Testis (tissue), 3 donors: ENCODE data around the gene C2orf76. TPM values are rescaled to one million over a fixed set of nuclear protein-coding genes. Genes with fewer than 3 reads are reported as not detected.

Source experiments
- DNase-seq: peaks from one replicate; pipeline ENCODE4 v3.0.0-alpha.2; 2019
- H3K27ac ChIP-seq, 2 donors: fragments of 200-600 bp; sonication (generic); one replicate each; pipeline ENCODE4 v1.5.1; 2019
- H3K27me3 ChIP-seq: fragments of 200-600 bp; sonication (generic); one replicate; pipeline ENCODE4 v1.5.1; 2019
- H3K36me3 ChIP-seq: fragments of 200-600 bp; sonication (generic); one replicate; pipeline ENCODE4 v1.5.1; 2017; ENCODE audit warnings: low read depth; ENCODE audit errors: missing control alignments
- H3K4me1 ChIP-seq: fragments of 200-600 bp; sonication (generic); one replicate; pipeline ENCODE4 v1.5.1; 2019
- H3K4me3 ChIP-seq, 2 donors: fragments of 200-600 bp; sonication (generic); one replicate each; pipeline ENCODE4 v1.5.1; 2017 to 2019
- H3K9me3 ChIP-seq: fragments of 200-600 bp; sonication (generic); one replicate; pipeline ENCODE4 v1.5.1; 2017
- POLR2A ChIP-seq: fragments of 450-650 bp; IDR thresholded peaks from one replicate; pipeline ENCODE4 v1.6.1; 2017; ENCODE audit warnings: antibody characterized with exemption, mild to moderate bottlenecking, moderate library complexity
- WGBS, 2 donors: methylation state at CpG; one replicate each; pipeline ENCODE4 v1.1.5; 2018; 5-methylcytosine and 5-hydroxymethylcytosine counted together
- intact Hi-C: fragments of 100-400 bp; cut with DNase I; formaldehyde crosslinking; loops from one replicate; pipeline ENCODE4 v1.15.1; 2023; ENCODE audit warnings: low total_unique reads
- polyA plus RNA-seq: library from polyadenylated mRNA; stranded (reverse); fragments of 350-450 nt; fragmentation: Illumina TruSeq; extraction: RNeasy Lipid Tissue Mini Kit (QIAGEN cat#74804); gene quantifications from one replicate; pipeline ENCODE4 v1.2.3, GENCODE V29; 2014; ENCODE audit warnings: low read depth, low replicate concordance; ENCODE audit not compliant: insufficient read depth
- total RNA-seq, 2 donors: library from RNA; depleted of rRNA; stranded (reverse); fragments of >200 nt; gene quantifications; one replicate each; pipeline ENCODE4 v1.2.3, GENCODE V29; 2016
- TF ChIP-seq, protein P1 (sequence below), 3 experiments: fragments of 450-650 bp in 2 of 3; fragments of 200-600 bp in 1 of 3; sonication (generic) in 1 of 3; IDR thresholded peaks; one replicate each; pipeline ENCODE4 v1.5.1; 2016 to 2019; ENCODE audit warnings: antibody characterized with exemption in 3 of 3, mild to moderate bottlenecking in 2 of 3, moderate library complexity in 1 of 3

The C2orf76 gene
- total and polyA plus RNA-seq, 3 donors from 2014 or later: 12.8 to 27.8 (median 13.4) TPM

DNA sequence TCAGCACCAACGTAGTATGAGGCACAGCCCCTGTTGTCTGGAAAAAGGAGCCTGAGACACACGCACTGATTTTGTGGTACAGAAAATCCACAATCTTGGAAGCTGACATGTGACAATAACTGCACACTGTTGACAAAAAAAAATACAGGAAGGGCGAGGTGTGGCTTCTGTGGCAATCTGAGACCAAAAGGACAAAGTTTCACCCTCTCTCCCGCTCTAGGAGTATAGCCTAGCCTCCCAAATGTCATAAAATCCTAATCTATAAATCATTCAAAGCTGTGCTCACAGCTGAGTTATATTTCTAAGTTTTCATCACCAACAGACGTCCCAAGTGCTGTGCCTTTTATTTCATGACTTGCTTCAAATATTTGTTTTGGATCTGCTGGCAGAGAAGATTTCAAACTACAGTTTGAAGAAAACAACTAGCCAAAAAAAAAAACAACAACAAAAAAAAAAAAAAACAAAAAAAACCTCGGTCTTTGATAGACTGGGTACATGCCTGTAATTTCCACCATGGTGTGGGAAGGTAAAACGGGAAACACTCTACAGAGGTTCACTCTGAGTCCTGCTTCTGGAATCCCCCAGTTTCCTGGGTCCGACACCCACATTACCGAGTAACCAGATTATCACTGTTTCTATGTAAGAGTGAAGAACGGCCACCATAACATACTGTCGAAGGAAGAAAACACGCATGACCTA is 61.0 kb downstream of the C2orf76 start:
- Histone ChIP-seq H3K27me3 (no peaks in the 10 kb centered on the region), H3K27ac (peak overlapping the region in 1 of 2 donors; percentile 60), H3K4me3 (no peak overlapping the region), H3K4me1 (no peaks in the 10 kb centered on the region), H3K36me3 (no peaks in the 10 kb centered on the region), H3K9me3 (no peaks in the 10 kb centered on the region)
- 73 to 78% methylated on average over 12 of the region's 12 CpGs for WGBS, 2 donors
- DNase-seq: no peak
- TF ChIP-seq, protein P1, sequence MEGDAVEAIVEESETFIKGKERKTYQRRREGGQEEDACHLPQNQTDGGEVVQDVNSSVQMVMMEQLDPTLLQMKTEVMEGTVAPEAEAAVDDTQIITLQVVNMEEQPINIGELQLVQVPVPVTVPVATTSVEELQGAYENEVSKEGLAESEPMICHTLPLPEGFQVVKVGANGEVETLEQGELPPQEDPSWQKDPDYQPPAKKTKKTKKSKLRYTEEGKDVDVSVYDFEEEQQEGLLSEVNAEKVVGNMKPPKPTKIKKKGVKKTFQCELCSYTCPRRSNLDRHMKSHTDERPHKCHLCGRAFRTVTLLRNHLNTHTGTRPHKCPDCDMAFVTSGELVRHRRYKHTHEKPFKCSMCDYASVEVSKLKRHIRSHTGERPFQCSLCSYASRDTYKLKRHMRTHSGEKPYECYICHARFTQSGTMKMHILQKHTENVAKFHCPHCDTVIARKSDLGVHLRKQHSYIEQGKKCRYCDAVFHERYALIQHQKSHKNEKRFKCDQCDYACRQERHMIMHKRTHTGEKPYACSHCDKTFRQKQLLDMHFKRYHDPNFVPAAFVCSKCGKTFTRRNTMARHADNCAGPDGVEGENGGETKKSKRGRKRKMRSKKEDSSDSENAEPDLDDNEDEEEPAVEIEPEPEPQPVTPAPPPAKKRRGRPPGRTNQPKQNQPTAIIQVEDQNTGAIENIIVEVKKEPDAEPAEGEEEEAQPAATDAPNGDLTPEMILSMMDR (IDR thresholded peaks at IDR 0.05): no peak
- TF ChIP-seq POLR2A: no peak
- intact Hi-C loops: no loop called here

- H3K27ac ChIP-seq: no peak overlapping the region
- DNase-seq: no peak
- intact Hi-C loops: no loop called here
Measured at GRCh38 chr2:119304847-119305246, 61.8 kb downstream of the C2orf76 start.

GRCh38 chr2:119301413-119301812 is 65.2 kb downstream of the C2orf76 start:
- TF ChIP-seq, protein P1 (IDR thresholded peaks at IDR 0.05): no peak
- no peak for TF ChIP-seq POLR2A
- Histone ChIP-seq H3K27me3 (no peaks in the 10 kb centered on the region), H3K9me3 (no peaks in the 10 kb centered on the region), H3K36me3 (no peaks in the 10 kb centered on the region), H3K27ac (no peak overlapping the region), H3K4me3 (no peak overlapping the region), H3K4me1 (no peaks in the 10 kb centered on the region)
- 93 to 98% methylated on average over 6 of the region's 6 CpGs for WGBS, 2 donors
- no peak for DNase-seq
- intact Hi-C loops: no loop called here

More at GRCh38 chr2:119304847-119305246, 61.8 kb downstream of the C2orf76 start:
- H3K27me3 ChIP-seq: no peaks in the 10 kb centered on the region
- H3K4me1 ChIP-seq: no peaks in the 10 kb centered on the region
- no peak for TF ChIP-seq POLR2A
- TF ChIP-seq, protein P1 (IDR thresholded peaks at IDR 0.05): no peak
- 84 to 91% methylated on average over 2 of the region's 2 CpGs for WGBS, 2 donors
- H3K4me3 ChIP-seq: no peak overlapping the region
- no peaks in the 10 kb centered on the region for H3K9me3 ChIP-seq
- no peaks in the 10 kb centered on the region for H3K36me3 ChIP-seq

GRCh38 chr2:119295688-119296375 is 70.8 kb downstream of the C2orf76 start:
- 92 to 93% methylated on average over 10 of the region's 10 CpGs for WGBS, 2 donors
- intact Hi-C loops: no loop called here
- no peak overlapping the region for H3K27ac ChIP-seq
- no peaks in the 10 kb centered on the region for H3K36me3 ChIP-seq
- H3K9me3 ChIP-seq: no peaks in the 10 kb centered on the region
- DNase-seq: no peak
- no peak overlapping the region for H3K4me3 ChIP-seq
- H3K27me3 ChIP-seq: no peaks in the 10 kb centered on the region
- TF ChIP-seq, protein P1 (IDR thresholded peaks at IDR 0.05): no peak
- no peak for TF ChIP-seq POLR2A
- peaks cover 6% of the 10 kb centered on the region for H3K4me1 ChIP-seq
